Stimulated activated naive B cell treated with anti-CD40 and anti-IgM and Interleukin-4, amounts not matched to agents 10 μg/mL and 1 μg/mL and 100 μg/mL, for 72 hours (primary cell): ENCODE measurements around the gene PTPRJ.
"Not testable (repeated sequence)": the region's sequence is repeated elsewhere in the genome, so short reads cannot be mapped to it uniquely, and the experiment has no call there.

Experiments
- ATAC-seq, 2 donors: fragments of 150-1000 bp; cut with Tn5 transposase; replicated peaks; 2 replicates each; pipeline ENCODE4 v1.10.0; 2021; ENCODE audit warnings: moderate library complexity in 1 of 2
- DNase-seq: peaks from one replicate; pipeline ENCODE4 v3.0.0; 2021
- H3K27ac Mint-ChIP-seq: one replicate; pipeline ENCODE4 v1.8.0; 2022; ENCODE audit warnings: mild to moderate bottlenecking, mixed read lengths
- H3K27me3 Mint-ChIP-seq, 2 donors: one replicate each; pipeline ENCODE4 v1.8.0; 2022; ENCODE audit warnings: mixed read lengths in 2 of 2
- H3K36me3 Mint-ChIP-seq, 2 donors: one replicate each; pipeline ENCODE4 v1.8.0; 2022; ENCODE audit warnings: mixed read lengths in 2 of 2, mild to moderate bottlenecking in 1 of 2
- H3K4me1 Mint-ChIP-seq, 2 donors: one replicate each; pipeline ENCODE4 v1.8.0; 2022; ENCODE audit warnings: mixed read lengths in 2 of 2, mild to moderate bottlenecking in 1 of 2
- H3K4me3 Mint-ChIP-seq, 2 donors: one replicate each; pipeline ENCODE4 v1.8.0; 2022; ENCODE audit warnings: mild to moderate bottlenecking in 2 of 2, mixed read lengths in 2 of 2, moderate library complexity in 1 of 2
- H3K9me3 Mint-ChIP-seq, 2 donors: one replicate each; pipeline ENCODE4 v1.8.0; 2022; ENCODE audit warnings: mixed read lengths in 2 of 2, mild to moderate bottlenecking in 1 of 2

Gene PTPRJ

GRCh38 chr11:48125866-48126265, 145.5 kb downstream of the PTPRJ start:
- Mint-ChIP-seq H3K36me3 (peaks cover 34 to 40% of the 10 kb centered on the region in 2 donors), H3K27ac (no peak overlapping the region), H3K9me3 (no peaks in the 10 kb centered on the region), H3K27me3 (no peaks in the 10 kb centered on the region), H3K4me3 (no peak overlapping the region), H3K4me1 (peaks cover 21 to 41% of the 10 kb centered on the region in 2 donors)
- DNase-seq (no peak), ATAC-seq (no peak)

GRCh38 chr11:48127521-48128183, 147.3 kb downstream of the PTPRJ start:
- DNase-seq (no peak), ATAC-seq (peak; percentile 19 to 33)
- Mint-ChIP-seq H3K27me3 (no peaks in the 10 kb centered on the region), H3K4me1 (peaks cover 21 to 41% of the 10 kb centered on the region in 2 donors), H3K9me3 (no peaks in the 10 kb centered on the region), H3K36me3 (peaks cover 34 to 40% of the 10 kb centered on the region in 2 donors), H3K27ac (peak overlapping the region; percentile 54), H3K4me3 (no peak overlapping the region)

GRCh38 chr11:48129697-48130395, 149.5 kb downstream of the PTPRJ start:
- peaks cover 15 to 27% of the 10 kb centered on the region in 2 donors for H3K4me1 Mint-ChIP-seq
- H3K27me3 Mint-ChIP-seq: no peaks in the 10 kb centered on the region
- ATAC-seq: no peak
- no peak for DNase-seq
- peaks cover 29 to 30% of the 10 kb centered on the region in 2 donors for H3K36me3 Mint-ChIP-seq
- no peak overlapping the region for H3K4me3 Mint-ChIP-seq
- H3K9me3 Mint-ChIP-seq: no peaks in the 10 kb centered on the region
- H3K27ac Mint-ChIP-seq: no peak overlapping the region

- Mint-ChIP-seq H3K27me3 (no peaks in the 10 kb centered on the region), H3K36me3 (peaks cover 11 to 19% of the 10 kb centered on the region in 2 donors)
These were observed 154.0 kb downstream of the PTPRJ start for GRCh38 chr11:48134221-48134922.

GRCh38 chr11:48138222-48138621, 157.9 kb downstream of the PTPRJ start:
- Mint-ChIP-seq H3K9me3 (no peaks in the 10 kb centered on the region), H3K36me3 (peaks cover 22 to 33% of the 10 kb centered on the region in 2 donors), H3K4me1 (no peaks in the 10 kb centered on the region), H3K27ac (no peak overlapping the region), H3K4me3 (no peak overlapping the region), H3K27me3 (no peaks in the 10 kb centered on the region)
- no peak for DNase-seq
- ATAC-seq: no peak

More at GRCh38 chr11:48134221-48134922, 154.0 kb downstream of the PTPRJ start:
- Mint-ChIP-seq H3K27ac (no peak overlapping the region), H3K9me3 (no peaks in the 10 kb centered on the region), H3K4me3 (no peak overlapping the region), H3K4me1 (peaks cover 0 to 7% of the 10 kb centered on the region in 2 donors)
- no peak for ATAC-seq
- no peak for DNase-seq

- H3K4me1 Mint-ChIP-seq, H3K4me3 Mint-ChIP-seq, H3K9me3 Mint-ChIP-seq, ATAC-seq, DNase-seq, H3K27ac Mint-ChIP-seq, H3K27me3 Mint-ChIP-seq: not testable (repeated sequence)
- peaks cover 32 to 45% of the 10 kb centered on the region in 2 donors for H3K36me3 Mint-ChIP-seq
These were observed 159.5 kb downstream of the PTPRJ start for GRCh38 chr11:48139896-48140295.

- Mint-ChIP-seq H3K4me1 (no peaks in the 10 kb centered on the region), H3K27ac (no peak overlapping the region), H3K36me3 (peaks cover 40 to 51% of the 10 kb centered on the region in 2 donors), H3K27me3 (no peaks in the 10 kb centered on the region), H3K4me3 (no peak overlapping the region), H3K9me3 (no peaks in the 10 kb centered on the region)
- DNase-seq (no peak), ATAC-seq (no peak)
These were observed 161.2 kb downstream of the PTPRJ start for GRCh38 chr11:48141475-48142122.

- no peak for DNase-seq
- Mint-ChIP-seq H3K27ac (no peak overlapping the region), H3K36me3 (peaks cover 41 to 58% of the 10 kb centered on the region in 2 donors), H3K27me3 (no peaks in the 10 kb centered on the region), H3K4me1 (no peaks in the 10 kb centered on the region), H3K9me3 (no peaks in the 10 kb centered on the region), H3K4me3 (no peak overlapping the region)
- ATAC-seq: no peak
These were observed 162.5 kb downstream of the PTPRJ start for GRCh38 chr11:48142889-48143288.

GRCh38 chr11:48148749-48149148, 168.4 kb downstream of the PTPRJ start:
- Mint-ChIP-seq H3K27ac (no peak overlapping the region), H3K4me3 (no peak overlapping the region), H3K27me3 (no peaks in the 10 kb centered on the region), H3K4me1 (peaks cover 0 to 2% of the 10 kb centered on the region in 2 donors), H3K9me3 (peaks cover 2 to 6% of the 10 kb centered on the region in 2 donors), H3K36me3 (peaks cover 51 to 72% of the 10 kb centered on the region in 2 donors)
- ATAC-seq: no peak
- no peak for DNase-seq

- peaks cover 50 to 74% of the 10 kb centered on the region in 2 donors for H3K36me3 Mint-ChIP-seq
- no peak overlapping the region for H3K27ac Mint-ChIP-seq
These were observed 169.9 kb downstream of the PTPRJ start for GRCh38 chr11:48150213-48150612.

GRCh38 chr11:48154151-48154550, 173.8 kb downstream of the PTPRJ start:
- H3K36me3 Mint-ChIP-seq: peaks cover 63 to 74% of the 10 kb centered on the region in 2 donors
- H3K9me3 Mint-ChIP-seq: peaks cover 5 to 13% of the 10 kb centered on the region in 2 donors
- no peak overlapping the region for H3K4me3 Mint-ChIP-seq
- peak overlapping the region; percentile 42 for H3K27ac Mint-ChIP-seq
- DNase-seq (no peak), ATAC-seq (no peak)
- no peaks in the 10 kb centered on the region for H3K27me3 Mint-ChIP-seq
- H3K4me1 Mint-ChIP-seq: peaks cover 0 to 2% of the 10 kb centered on the region in 2 donors

More at GRCh38 chr11:48150213-48150612, 169.9 kb downstream of the PTPRJ start:
- Mint-ChIP-seq H3K9me3 (peaks cover 5 to 12% of the 10 kb centered on the region in 2 donors), H3K27me3 (no peaks in the 10 kb centered on the region), H3K4me3 (no peak overlapping the region), H3K4me1 (peaks cover 0 to 2% of the 10 kb centered on the region in 2 donors)
- ATAC-seq: no peak
- DNase-seq: no peak

GRCh38 chr11:48161951-48162884, 181.9 kb downstream of the PTPRJ start:
- peaks cover 38 to 55% of the 10 kb centered on the region in 2 donors for H3K36me3 Mint-ChIP-seq
- H3K27ac Mint-ChIP-seq: no peak overlapping the region
- no peaks in the 10 kb centered on the region for H3K4me1 Mint-ChIP-seq
- no peaks in the 10 kb centered on the region for H3K9me3 Mint-ChIP-seq
- DNase-seq: no peak
- H3K27me3 Mint-ChIP-seq: no peaks in the 10 kb centered on the region
- no peak for ATAC-seq
- H3K4me3 Mint-ChIP-seq: no peak overlapping the region

GRCh38 chr11:48162885-48163268, 182.5 kb downstream of the PTPRJ start:
- peaks cover 35 to 56% of the 10 kb centered on the region in 2 donors for H3K36me3 Mint-ChIP-seq
- no peaks in the 10 kb centered on the region for H3K4me1 Mint-ChIP-seq

More at GRCh38 chr11:48162885-48163268, 182.5 kb downstream of the PTPRJ start:
- Mint-ChIP-seq H3K27ac (no peak overlapping the region), H3K9me3 (no peaks in the 10 kb centered on the region), H3K4me3 (no peak overlapping the region), H3K27me3 (no peaks in the 10 kb centered on the region)
- DNase-seq: no peak
- no peak for ATAC-seq
